ENCODE measurements around the gene ADGRG4. TPM values are rescaled to one million over a fixed set of nuclear protein-coding genes. Genes with fewer than 3 reads are reported as not detected.

Gene ADGRG4
- total and polyA plus RNA-seq, 2 donors (not counting 1 experiment from before 2014, with no cell fraction given): not detected

- Histone ChIP-seq H3K4me3 (ENCODE audit: control extremely low read depth in 1 of 5, extremely low read depth in 1 of 5, insufficient read depth in 1 of 5, low read depth in 2 of 5, low read length in 4 of 5) (no peak overlapping the region), H3K36me3 (replicated peaks in 1 of 2; ENCODE audit: control extremely low read depth in 1 of 2, control insufficient read depth in 1 of 2, extremely low read depth in 1 of 2, insufficient read depth in 2 of 2, low read length in 1 of 2) (no peaks in the 10 kb centered on the region), H3K4me1 (ENCODE audit: control insufficient read depth in 2 of 2, insufficient read depth in 2 of 2, low read length in 2 of 2) (no peaks in the 10 kb centered on the region), H3K9ac (ENCODE audit: low read length) (no peak overlapping the region), H3K4me2 (replicated peaks; ENCODE audit: low read depth, low read length, poor library complexity, severe bottlenecking) (no peak overlapping the region), H3K9me3 (ENCODE audit: control extremely low read depth in 1 of 3, control insufficient read depth in 2 of 3, insufficient read depth in 1 of 3, low read length in 2 of 3) (no peaks in the 10 kb centered on the region), H4K20me1 (ENCODE audit: control insufficient read depth, insufficient read depth, low read length, poor library complexity, severe bottlenecking) (no peaks in the 10 kb centered on the region), H3K27me3 (replicated peaks in 1 of 4; ENCODE audit: control extremely low read depth in 1 of 4, control insufficient read depth in 3 of 4, insufficient read depth in 4 of 4, low read length in 3 of 4) (no peaks in the 10 kb centered on the region), H3K79me2 (ENCODE audit: control insufficient read depth, insufficient read depth, low read length) (no peaks in the 10 kb centered on the region), H3K27ac (ENCODE audit: low read length in 2 of 2) (no peak overlapping the region), H2AFZ (ENCODE audit: insufficient read depth, low read depth, low read length, poor library complexity, severe bottlenecking) (no peak overlapping the region)
- ChIA-PET POLR2A (no interaction called here), CTCF (no interaction called here)
- Mint-ChIP-seq H3K27me3 (peaks cover 14% of the 10 kb centered on the region), H3K27ac (no peak overlapping the region), H3K4me1 (no peaks in the 10 kb centered on the region), H3K9me3 (ENCODE audit: insufficient read depth) (no peaks in the 10 kb centered on the region), H3K4me3 (no peak overlapping the region)
- no peak for DNase-seq
- TF ChIP-seq EZH2 (IDR thresholded peaks at IDR 0.05; ENCODE audit: borderline replicate concordance, insufficient read depth, low read depth, low read length, poor library complexity, severe bottlenecking) (no peak), CTCF (IDR thresholded peaks at IDR 0.05) (no peak)
- intact Hi-C loops (cut with micrococcal nuclease): no loop called here
- no peak for ATAC-seq (ENCODE audit: low read depth)
- no CpG with 5 or more reads among the region's 4 CpGs for WGBS (ENCODE audit: insufficient coverage)
Measured at GRCh38 chrX:136397001-136397400, 96.2 kb downstream of the ADGRG4 start.

- Histone ChIP-seq H2AFZ (ENCODE audit: insufficient read depth, low read depth, low read length, poor library complexity, severe bottlenecking) (no peak overlapping the region), H3K9me3 (ENCODE audit: control extremely low read depth in 1 of 3, control insufficient read depth in 2 of 3, insufficient read depth in 1 of 3, low read length in 2 of 3) (no peaks in the 10 kb centered on the region), H3K4me1 (ENCODE audit: control insufficient read depth in 2 of 2, insufficient read depth in 2 of 2, low read length in 2 of 2) (no peaks in the 10 kb centered on the region), H3K79me2 (ENCODE audit: control insufficient read depth, insufficient read depth, low read length) (no peaks in the 10 kb centered on the region), H3K4me2 (replicated peaks; ENCODE audit: low read depth, low read length, poor library complexity, severe bottlenecking) (no peak overlapping the region), H4K20me1 (ENCODE audit: control insufficient read depth, insufficient read depth, low read length, poor library complexity, severe bottlenecking) (no peaks in the 10 kb centered on the region), H3K4me3 (ENCODE audit: control extremely low read depth in 1 of 5, extremely low read depth in 1 of 5, insufficient read depth in 1 of 5, low read depth in 2 of 5, low read length in 4 of 5) (no peak overlapping the region), H3K36me3 (replicated peaks in 1 of 2; ENCODE audit: control extremely low read depth in 1 of 2, control insufficient read depth in 1 of 2, extremely low read depth in 1 of 2, insufficient read depth in 2 of 2, low read length in 1 of 2) (no peaks in the 10 kb centered on the region), H3K9ac (ENCODE audit: low read length) (no peak overlapping the region), H3K27ac (ENCODE audit: low read length in 2 of 2) (no peak overlapping the region), H3K27me3 (replicated peaks in 1 of 4; ENCODE audit: control extremely low read depth in 1 of 4, control insufficient read depth in 3 of 4, insufficient read depth in 4 of 4, low read length in 3 of 4) (no peaks in the 10 kb centered on the region)
- H3K4me1 Mint-ChIP-seq: no peaks in the 10 kb centered on the region
- no peak overlapping the region for H3K27ac Mint-ChIP-seq
- CTCF ChIA-PET: no interaction called here
- no peak for TF ChIP-seq CTCF (IDR thresholded peaks at IDR 0.05)
- no peak for TF ChIP-seq EZH2 (IDR thresholded peaks at IDR 0.05; ENCODE audit: borderline replicate concordance, insufficient read depth, low read depth, low read length, poor library complexity, severe bottlenecking)
- ATAC-seq (ENCODE audit: low read depth) (no peak), DNase-seq (no peak)
- POLR2A ChIA-PET: no interaction called here
- no peak overlapping the region for H3K4me3 Mint-ChIP-seq
- H3K9me3 Mint-ChIP-seq (ENCODE audit: insufficient read depth): no peaks in the 10 kb centered on the region
- intact Hi-C loops (cut with micrococcal nuclease): no loop called here
- peaks cover 7% of the 10 kb centered on the region for H3K27me3 Mint-ChIP-seq
- 93% methylated on average over 8 of the region's 8 CpGs for WGBS (ENCODE audit: insufficient coverage)
Measured at GRCh38 chrX:136405126-136405525, 104.4 kb downstream of the ADGRG4 start.

Data from B cell (primary cell).